Medulla oblongata (tissue), 1 donor: ENCODE results near the gene PHLDB2.

Experiments
- DNase-seq: peaks from one replicate; pipeline ENCODE4 v3.0.0-alpha.2; 2015; ENCODE audit errors: extremely low spot score

Gene PHLDB2

GRCh38 chr3:112019716-112020115 is 160.7 kb downstream of the PHLDB2 start:
- DNase-seq, result no peak

GRCh38 chr3:112020674-112021085 is 161.6 kb downstream of the PHLDB2 start:
- DNase-seq, result no peak
